Activated CD4-positive, CD25-positive, alpha-beta regulatory T cell (primary cell): ENCODE data around the gene MAGEB17.
"Not testable (repeated sequence)": the region's sequence is repeated elsewhere in the genome, so short reads cannot be mapped to it uniquely, and the experiment has no call there.

Source experiments
- DNase-seq, 4 experiments: peaks; one replicate each; lab custom pipeline; 2025; lab: John Stamatoyannopoulos, UW

MAGEB17 gene

DNA sequence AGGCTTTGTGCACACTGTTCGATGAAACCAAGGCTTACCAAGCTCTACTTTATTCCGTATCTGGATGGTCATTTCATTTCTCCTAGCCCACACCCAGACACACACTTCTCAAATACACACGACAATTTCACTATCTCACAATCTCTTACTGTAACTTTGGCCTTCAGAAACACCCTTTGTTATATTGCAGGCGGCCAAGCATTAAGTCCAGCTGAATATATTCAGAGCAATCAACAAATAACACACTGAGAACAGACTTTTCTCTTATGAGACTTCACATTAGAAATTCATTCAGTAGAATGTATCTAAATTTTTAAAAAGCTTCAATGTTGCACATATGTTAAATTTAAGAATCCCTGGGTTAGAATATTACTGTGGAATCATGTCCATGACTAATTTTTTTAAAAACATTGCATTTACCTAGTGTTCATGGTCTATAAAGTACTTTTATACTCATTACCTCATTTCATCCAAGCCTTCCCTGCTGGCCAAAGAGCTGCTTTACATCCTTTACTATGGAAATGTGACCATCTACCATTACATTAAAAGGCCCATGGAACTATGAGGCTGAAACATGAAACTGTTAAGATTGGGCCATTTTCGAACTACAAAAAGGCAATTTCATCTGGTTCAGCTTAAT is 10.5 kb upstream of the MAGEB17 start:
- DNase-seq: no peak

GRCh38 chrX:16160729-16161128 is 6.6 kb upstream of the MAGEB17 start:
- no peak for DNase-seq

DNA sequence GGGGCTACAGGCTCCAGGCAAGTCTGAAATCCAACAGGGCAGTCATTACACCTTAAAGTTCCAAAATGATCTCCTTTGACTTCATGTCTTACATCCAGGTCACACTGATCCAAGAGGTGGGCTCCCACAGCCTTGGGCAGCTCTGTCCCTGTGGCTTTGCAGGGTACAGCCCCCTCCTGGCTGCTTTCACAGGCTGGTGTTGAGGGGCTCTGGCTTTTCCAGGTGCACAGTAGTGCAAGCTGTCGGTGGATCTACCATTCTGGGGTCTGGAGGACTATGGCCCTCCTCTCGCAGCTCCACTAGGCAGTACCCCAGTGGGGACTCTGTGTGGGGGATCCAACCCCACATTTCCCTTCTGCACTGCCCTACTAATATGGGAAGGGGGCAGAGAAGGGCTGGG is 6.1 kb upstream of the MAGEB17 start:
- not testable (repeated sequence) for DNase-seq

GRCh38 chrX:16162391-16162790 is 4.9 kb upstream of the MAGEB17 start:
- DNase-seq: no peak

GRCh38 chrX:16164748-16165147 is 2.5 kb upstream of the MAGEB17 start:
- DNase-seq: no peak

- DNase-seq: no peak
These were observed 3.8 kb downstream of the MAGEB17 start for GRCh38 chrX:16171039-16171438.

GRCh38 chrX:16171944-16172343 is 4.7 kb downstream of the MAGEB17 start:
- no peak for DNase-seq

GRCh38 chrX:16172391-16172790 is 5.1 kb downstream of the MAGEB17 start:
- DNase-seq: no peak

- DNase-seq: no peak
These were observed 8.2 kb downstream of the MAGEB17 start for GRCh38 chrX:16175329-16176061.

- DNase-seq: no peak
These were observed 10.0 kb downstream of the MAGEB17 start for GRCh38 chrX:16177260-16177659.

DNA sequence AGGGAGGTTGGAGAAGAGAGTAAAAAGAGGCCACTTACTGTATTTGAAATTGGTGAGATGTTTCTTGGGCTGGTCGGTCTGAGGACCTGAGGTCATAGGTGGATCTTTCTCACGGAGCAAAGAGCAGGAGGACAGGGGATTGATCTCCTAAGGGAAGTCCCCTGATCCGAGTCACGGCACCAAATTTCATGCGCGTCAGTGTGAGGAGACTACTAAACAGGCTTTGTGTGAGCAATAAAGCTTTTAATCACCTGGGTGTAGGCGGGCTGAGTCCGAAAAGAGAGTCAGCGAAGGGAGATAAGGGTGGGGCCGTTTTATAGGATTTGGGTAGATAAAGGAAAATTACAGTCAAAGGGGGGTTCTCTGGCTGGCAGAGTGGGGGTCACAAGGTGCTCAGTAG is 16.6 kb downstream of the MAGEB17 start:
- not testable (repeated sequence) for DNase-seq

- DNase-seq: no peak
These were observed 18.4 kb downstream of the MAGEB17 start for GRCh38 chrX:16185725-16186136.

DNA sequence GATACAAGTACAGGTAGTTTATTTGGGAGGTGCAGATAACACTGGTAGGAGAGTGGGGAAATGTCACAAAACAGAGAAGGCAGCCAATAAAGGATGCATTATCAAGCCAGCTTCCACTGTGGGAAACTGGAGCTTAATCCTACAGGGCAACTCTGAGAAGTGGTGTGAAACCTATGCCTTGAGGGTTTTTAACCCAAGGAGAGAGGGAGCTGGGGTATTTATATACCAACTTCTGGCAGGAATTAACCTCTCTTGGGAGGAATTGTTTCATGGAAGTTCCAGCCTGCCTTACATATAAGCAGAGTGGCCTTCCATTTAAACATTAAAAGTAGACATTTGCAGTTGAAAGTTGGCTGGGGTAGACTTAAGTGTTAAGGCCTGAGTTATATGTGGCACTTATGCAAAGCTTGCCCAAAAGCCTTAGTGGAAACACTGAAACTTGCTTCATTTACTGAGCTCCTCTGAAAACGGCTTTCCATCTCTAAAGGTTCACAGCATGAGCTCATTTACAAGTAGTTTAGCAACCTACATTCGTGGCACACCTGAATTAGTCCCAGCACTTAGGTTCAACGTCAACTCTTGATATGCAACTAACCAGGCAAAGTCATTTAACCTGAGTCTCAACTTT is 19.2 kb downstream of the MAGEB17 start:
- no peak for DNase-seq

- no peak for DNase-seq
These were observed 19.9 kb downstream of the MAGEB17 start for GRCh38 chrX:16187024-16187760.

DNA sequence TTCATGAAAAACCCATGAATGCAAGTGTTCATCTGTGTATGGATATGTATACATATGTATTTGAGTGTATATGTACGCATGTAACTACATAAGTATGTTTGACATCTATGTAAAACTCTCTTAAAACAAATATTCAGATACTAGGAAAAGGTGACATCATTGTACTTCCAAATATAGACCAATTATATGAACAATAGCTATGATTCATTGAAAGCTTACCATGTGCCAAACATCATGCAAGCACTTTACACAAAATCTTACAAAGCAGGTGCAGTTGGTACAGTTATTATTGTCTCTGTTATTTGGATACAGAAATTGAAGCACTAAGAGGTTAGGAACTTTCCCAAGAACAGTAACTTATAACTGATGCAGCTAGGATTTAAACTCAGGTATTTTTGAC is 21.4 kb downstream of the MAGEB17 start:
- DNase-seq: no peak

- DNase-seq: no peak
These were observed 24.3 kb downstream of the MAGEB17 start for GRCh38 chrX:16191605-16192004.

DNA sequence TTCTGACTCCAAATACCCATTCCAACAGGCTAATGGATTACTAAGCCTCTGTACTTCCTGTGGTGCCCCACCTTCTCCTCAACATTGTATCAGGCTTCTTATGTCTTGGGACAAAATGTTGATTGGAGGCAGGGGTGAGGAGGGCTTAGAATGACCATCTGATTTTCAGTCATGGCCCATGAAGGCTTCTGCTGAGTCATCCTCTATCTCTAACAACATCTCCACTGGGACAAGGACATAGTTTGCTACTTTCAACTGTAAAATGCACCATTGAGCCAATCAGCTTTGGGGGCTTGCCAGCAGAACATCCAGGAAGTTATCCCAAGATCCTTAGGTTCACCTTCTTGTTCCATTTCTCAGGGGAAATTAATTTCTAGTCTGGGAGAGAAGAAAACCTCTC is 29.5 kb downstream of the MAGEB17 start:
- DNase-seq: no peak

- no peak for DNase-seq
These were observed 32.1 kb downstream of the MAGEB17 start for GRCh38 chrX:16199343-16199742.

DNA sequence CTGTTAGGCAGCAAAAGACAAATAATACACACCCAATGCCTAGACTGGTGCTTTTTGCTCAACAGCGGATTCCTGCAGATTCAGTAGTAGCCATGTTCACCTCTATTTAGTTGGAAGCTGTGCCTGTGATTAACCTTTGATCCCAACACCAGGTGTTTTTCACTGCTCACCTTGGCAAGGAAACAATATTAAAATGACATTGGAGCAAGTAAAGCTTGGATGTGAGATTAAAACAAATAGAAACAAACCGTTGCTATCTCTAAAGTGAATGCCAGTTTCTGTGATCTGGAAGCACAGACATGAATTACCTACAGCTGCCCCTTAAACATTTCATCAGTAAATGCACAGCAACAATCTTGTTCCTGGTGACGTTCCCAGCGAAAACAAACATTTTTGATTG is 35.7 kb downstream of the MAGEB17 start:
- no peak for DNase-seq

GRCh38 chrX:16204538-16204937 is 37.3 kb downstream of the MAGEB17 start:
- DNase-seq: no peak

DNA sequence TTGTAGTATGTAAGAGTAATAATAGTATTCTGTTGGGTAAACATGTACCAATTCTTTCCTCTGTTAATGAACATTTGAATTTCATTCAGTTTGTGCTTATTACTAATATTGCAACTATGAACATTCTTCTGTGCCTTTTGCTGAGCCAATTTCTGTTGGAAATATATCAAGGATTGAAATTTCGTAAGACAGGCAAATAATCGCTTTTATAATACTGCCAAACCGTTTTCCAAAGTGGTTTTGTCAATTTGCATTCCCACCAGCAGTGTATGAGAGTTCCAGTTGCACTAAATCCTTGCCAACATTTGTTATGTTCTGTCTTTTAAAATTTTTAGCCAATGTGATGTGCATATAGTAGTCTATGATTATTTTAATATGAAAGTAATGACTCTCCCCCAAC is 38.6 kb downstream of the MAGEB17 start:
- no peak for DNase-seq

DNA sequence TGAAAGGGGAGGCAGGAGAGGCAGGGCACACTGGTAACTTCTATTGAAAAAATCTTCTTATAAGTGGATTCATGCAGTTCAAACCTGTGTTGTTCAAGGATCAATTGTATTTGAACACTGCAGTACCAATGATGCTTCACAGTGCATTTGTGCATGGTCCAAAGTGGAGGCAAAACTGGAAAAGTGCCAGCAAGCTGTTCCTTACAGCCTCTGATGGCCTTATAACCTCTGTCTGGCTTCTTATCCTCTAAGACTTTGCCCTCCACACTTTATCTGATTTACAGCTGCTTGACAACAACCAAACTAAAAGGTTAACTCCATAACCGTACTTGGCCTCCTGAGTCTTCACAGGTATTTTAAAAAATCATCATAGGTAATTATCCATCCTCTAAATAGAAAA is 40.4 kb downstream of the MAGEB17 start:
- DNase-seq: no peak

DNA sequence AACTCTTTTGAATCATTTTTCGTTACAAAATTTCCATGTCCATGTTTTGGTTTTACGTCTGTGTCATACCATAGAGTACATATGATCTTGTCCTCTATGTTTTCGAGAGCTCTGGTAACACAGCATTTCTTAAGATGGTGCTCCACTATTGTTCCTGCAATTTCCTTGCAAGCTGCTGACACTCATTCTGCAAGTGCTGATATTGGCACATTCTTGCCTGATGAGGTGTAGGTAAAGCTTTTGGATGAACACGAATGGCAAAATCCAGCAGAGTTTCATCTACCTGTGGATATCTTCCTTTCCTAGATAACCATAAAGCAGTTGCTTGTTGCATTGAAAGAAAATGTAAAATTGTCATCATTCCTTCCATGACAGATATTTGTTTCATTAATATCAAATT is 41.3 kb downstream of the MAGEB17 start:
- no peak for DNase-seq
